Cardiac fibroblast (primary cell): ENCODE results near the gene TMEM63B.

Source experiments
- DNase-seq, 2 donors: peaks; one replicate each; pipeline versions ENCODE4 v3.0.0 to v3.0.0-alpha.2; 2010; ENCODE audit warnings: low read depth in 2 of 2
- H3K4me3 ChIP-seq, 2 donors: replicated peaks in 1 of 2; 1 replicate in 1 of 2; 2 replicates in 1 of 2; pipeline ENCODE4 v1.5.1; 2011; ENCODE audit warnings: low read depth in 2 of 2, low read length in 2 of 2, mild to moderate bottlenecking in 2 of 2, moderate library complexity in 1 of 2
- CTCF ChIP-seq: IDR thresholded peaks from one replicate; pipeline ENCODE4 v1.5.1; 2011; ENCODE audit warnings: low read depth, mild to moderate bottlenecking, low read length, inconsistent platforms

The TMEM63B gene

GRCh38 chr6:44096612-44097011 is 30.7 kb upstream of the TMEM63B start:
- peak; percentile 63 for TF ChIP-seq CTCF
- no peak overlapping the region for H3K4me3 ChIP-seq
- peak; percentile 79 to 82 for DNase-seq

GRCh38 chr6:44097782-44098317 is 29.5 kb upstream of the TMEM63B start:
- DNase-seq = no peak
- no peak for TF ChIP-seq CTCF
- no peak overlapping the region for H3K4me3 ChIP-seq

- DNase-seq = no peak
- TF ChIP-seq CTCF = no peak
- no peak overlapping the region for H3K4me3 ChIP-seq
These were observed 28.2 kb upstream of the TMEM63B start for GRCh38 chr6:44099192-44099591.

- peak; percentile 52 to 53 for DNase-seq
These were observed 27.2 kb upstream of the TMEM63B start for GRCh38 chr6:44100088-44100550.

GRCh38 chr6:44101832-44102231 is 25.5 kb upstream of the TMEM63B start:
- TF ChIP-seq CTCF = no peak
- no peak overlapping the region for H3K4me3 ChIP-seq
- no peak for DNase-seq

More at GRCh38 chr6:44100088-44100550, 27.2 kb upstream of the TMEM63B start:
- H3K4me3 ChIP-seq = no peak overlapping the region
- peak; percentile 82 for TF ChIP-seq CTCF

- TF ChIP-seq CTCF = no peak
- H3K4me3 ChIP-seq = no peak overlapping the region
- no peak for DNase-seq
These were observed 24.8 kb upstream of the TMEM63B start for GRCh38 chr6:44102527-44102926.

- TF ChIP-seq CTCF = no peak
- DNase-seq = peak; percentile 70 to 80
- H3K4me3 ChIP-seq = no peak overlapping the region
These were observed 22.8 kb upstream of the TMEM63B start for GRCh38 chr6:44104481-44105021.
